Neural cell (in vitro differentiated cells): ENCODE measurements around the gene THRAP3. TPM values are rescaled to one million over a fixed set of nuclear protein-coding genes. Genes with fewer than 3 reads are reported as not detected.

Experiments
- H2AFZ ChIP-seq: fragments of 200-600, 300-800 bp; sonication (generic), shearing (Covaris generic); 2 replicates; pipeline ENCODE4 v1.6.0; 2014; ENCODE audit warnings: low read depth, mild to moderate bottlenecking, antibody characterized with exemption, low read length, moderate library complexity
- H3F3A ChIP-seq: fragments of 200-600 bp; shearing (Covaris generic); 2 replicates; pipeline ENCODE4 v1.6.1; 2016; ENCODE audit warnings: mild to moderate bottlenecking, moderate library complexity, mixed read lengths, antibody characterized with exemption, low read length; ENCODE audit not compliant: insufficient read depth, poor library complexity, severe bottlenecking
- H3K27ac ChIP-seq: fragments of 200-600, 300-800 bp; sonication (generic), shearing (Covaris generic); 2 replicates; pipeline ENCODE4 v1.5.1; 2014; ENCODE audit warnings: mild to moderate bottlenecking, low read length, moderate library complexity
- H3K27me3 ChIP-seq: fragments of 300-800, 200-600 bp; sonication (generic), shearing (Covaris generic); 2 replicates; pipeline ENCODE4 v1.6.0; 2014; ENCODE audit warnings: mild to moderate bottlenecking, low read depth, low read length, moderate library complexity; ENCODE audit not compliant: insufficient read depth
- H3K36me3 ChIP-seq: fragments of 300-800, 200-600 bp; sonication (generic), shearing (Covaris generic); 2 replicates; pipeline ENCODE4 v1.5.1; 2014; ENCODE audit warnings: mild to moderate bottlenecking, antibody characterized with exemption, low read length, moderate library complexity; ENCODE audit not compliant: insufficient read depth
- H3K4me2 ChIP-seq: fragments of 300-800, 200-600 bp; sonication (generic), shearing (Covaris generic); 2 replicates; pipeline ENCODE4 v1.6.0; 2014; ENCODE audit warnings: mild to moderate bottlenecking, low read length
- H3K4me3 ChIP-seq: fragments of 300-800, 200-600 bp; sonication (generic), shearing (Covaris generic); 2 replicates; pipeline ENCODE4 v1.5.1; 2014; ENCODE audit warnings: mild to moderate bottlenecking, low read length, moderate library complexity
- H3K79me2 ChIP-seq: fragments of 200-600 bp; shearing (Covaris generic); replicated peaks from 2 replicates; pipeline ENCODE4 v1.6.0; 2014; ENCODE audit warnings: mild to moderate bottlenecking, low read length, moderate library complexity; ENCODE audit not compliant: insufficient read depth
- H3K9ac ChIP-seq: fragments of 300-800, 200-600 bp; sonication (generic), shearing (Covaris generic); 2 replicates; pipeline ENCODE4 v1.6.1; 2016; ENCODE audit warnings: mild to moderate bottlenecking, low read length, mixed read lengths
- H3K9me2 ChIP-seq: fragments of 200-600 bp; shearing (Covaris generic); 2 replicates; pipeline ENCODE4 v1.6.1; 2016; ENCODE audit warnings: mild to moderate bottlenecking, low read length, mixed read lengths; ENCODE audit not compliant: insufficient read depth
- H3K9me3 ChIP-seq: fragments of 200-600, 300-800 bp; sonication (generic), shearing (Covaris generic); 2 replicates; pipeline ENCODE4 v1.6.1; 2016; ENCODE audit warnings: mild to moderate bottlenecking, mixed run types, low read length, moderate library complexity, mixed read lengths
- H4K20me1 ChIP-seq: fragments of 200-600 bp; shearing (Covaris generic); 2 replicates; pipeline ENCODE4 v1.6.1; 2016; ENCODE audit warnings: mild to moderate bottlenecking, mixed run types; ENCODE audit not compliant: insufficient read depth
- CTCF ChIP-seq: fragments of 450-650 bp; IDR thresholded peaks from 2 replicates; pipeline ENCODE4 v1.5.1; 2014; ENCODE audit warnings: antibody characterized with exemption, mild to moderate bottlenecking, moderate library complexity; ENCODE audit not compliant: poor library complexity, severe bottlenecking
- EP300 ChIP-seq: fragments of 450-650 bp; conservative IDR thresholded peaks from 2 replicates; pipeline ENCODE4 v1.6.1; 2014; ENCODE audit warnings: antibody characterized with exemption, mild to moderate bottlenecking, moderate library complexity; ENCODE audit not compliant: poor library complexity, severe bottlenecking
- EZH2 ChIP-seq: fragments of 200-600, 300-800 bp; shearing (Covaris generic), sonication (generic); IDR thresholded peaks from 2 replicates; pipeline ENCODE4 v1.6.1; 2014; ENCODE audit warnings: antibody characterized with exemption, low read length, borderline replicate concordance, mild to moderate bottlenecking; ENCODE audit not compliant: insufficient read depth, poor library complexity, severe bottlenecking
- MXI1 ChIP-seq: fragments of 450-650 bp; conservative IDR thresholded peaks from 2 replicates; pipeline ENCODE4 v1.6.1; 2014; ENCODE audit warnings: antibody characterized with exemption, mild to moderate bottlenecking; ENCODE audit not compliant: poor library complexity, severe bottlenecking
- POLR2AphosphoS5 ChIP-seq: IDR thresholded peaks from 2 replicates; pipeline ENCODE4 v1.6.1; 2012
- RAD21 ChIP-seq: fragments of 450-650 bp; conservative IDR thresholded peaks from 2 replicates; pipeline ENCODE4 v1.6.1; 2014; ENCODE audit warnings: antibody characterized with exemption, mild to moderate bottlenecking, moderate library complexity
- REST ChIP-seq: IDR thresholded peaks from 2 replicates; pipeline ENCODE4 v1.6.1; 2012; ENCODE audit warnings: borderline replicate concordance
- SMC3 ChIP-seq: fragments of 450-650 bp; conservative IDR thresholded peaks from 2 replicates; pipeline ENCODE4 v1.6.1; 2014; ENCODE audit warnings: antibody characterized with exemption, mild to moderate bottlenecking, moderate library complexity; ENCODE audit not compliant: poor library complexity
- TAF1 ChIP-seq: IDR thresholded peaks from 2 replicates; pipeline ENCODE4 v1.6.1; 2012; ENCODE audit warnings: low read depth
- polyA plus RNA-seq: library from polyadenylated mRNA; depleted of rRNA; stranded (reverse); fragments of >200 nt; gene quantifications from 2 replicates; pipeline ENCODE4 v1.2.3, GENCODE V29; 2014

The THRAP3 gene
- polyA plus RNA-seq, 1 donor from 2014 or later, result 54.4 TPM

DNA sequence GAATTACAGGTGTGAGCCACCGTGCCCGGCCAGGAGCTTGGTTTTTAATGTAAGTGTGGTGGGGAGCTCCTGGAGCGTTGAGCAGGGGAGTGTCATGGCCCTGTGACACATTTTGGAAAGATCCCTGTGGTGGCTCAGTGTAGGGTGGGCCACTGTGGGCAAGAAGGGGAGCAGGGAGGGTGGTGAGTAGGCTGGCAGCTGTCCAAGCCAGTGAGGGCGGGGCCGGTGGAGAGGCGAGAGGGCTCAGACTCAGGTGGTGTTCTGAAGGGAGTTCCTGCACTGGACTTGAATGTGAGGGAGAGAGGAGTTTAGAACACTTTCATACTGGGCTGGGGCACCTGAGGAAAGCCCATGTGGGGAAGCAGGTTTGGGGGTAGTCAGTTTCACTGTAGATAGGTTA is 102.3 kb downstream of the THRAP3 start:
- Histone ChIP-seq H3K36me3 (no peaks in the 10 kb centered on the region), H3K27me3 (peaks cover 22% of the 10 kb centered on the region)

GRCh38 chr1:36327421-36328087 is 103.3 kb downstream of the THRAP3 start:
- Histone ChIP-seq H3K4me2 (no peak overlapping the region), H3K27me3 (peaks cover 12% of the 10 kb centered on the region)
- TF ChIP-seq TAF1, result no peak
- no peak for TF ChIP-seq SMC3
- no peak for TF ChIP-seq REST
- TF ChIP-seq EZH2, result no peak
- no peak for TF ChIP-seq RAD21
- TF ChIP-seq EP300, result no peak
- no peak for TF ChIP-seq POLR2AphosphoS5
- TF ChIP-seq MXI1, result no peak

More for the DNA sequence above, 102.3 kb downstream of the THRAP3 start:
- TF ChIP-seq CTCF (no peak), MXI1 (no peak), REST (no peak), EZH2 (no peak), TAF1 (no peak), RAD21 (no peak), POLR2AphosphoS5 (no peak), EP300 (no peak), SMC3 (no peak)
- Histone ChIP-seq H3K79me2 (no peaks in the 10 kb centered on the region), H2AFZ (no peak overlapping the region), H3K4me2 (no peak overlapping the region), H3K27ac (no peak overlapping the region), H3K9ac (no peak overlapping the region), H3K4me3 (no peak overlapping the region), H3K9me3 (no peaks in the 10 kb centered on the region), H4K20me1 (no peaks in the 10 kb centered on the region), H3K9me2 (no peaks in the 10 kb centered on the region), H3F3A (no peaks in the 10 kb centered on the region)

More at GRCh38 chr1:36327421-36328087, 103.3 kb downstream of the THRAP3 start:
- Histone ChIP-seq H2AFZ (no peak overlapping the region), H3F3A (no peaks in the 10 kb centered on the region), H3K79me2 (no peaks in the 10 kb centered on the region), H3K36me3 (no peaks in the 10 kb centered on the region), H4K20me1 (no peaks in the 10 kb centered on the region), H3K9ac (no peak overlapping the region), H3K4me3 (no peak overlapping the region), H3K27ac (no peak overlapping the region), H3K9me3 (no peaks in the 10 kb centered on the region), H3K9me2 (no peaks in the 10 kb centered on the region)
